GM21619 (cell line): ENCODE measurements around the gene FGF13.

Source experiments
- ATAC-seq: cut with Tn5 transposase; IDR thresholded peaks from one replicate; pipeline ENCODE4 v1.9.1; 2021; ENCODE audit not compliant: unreplicated experiment

FGF13 gene

GRCh38 chrX:138664466-138664865 lies 47.1 kb downstream of the FGF13 start:
- no peak for ATAC-seq

DNA sequence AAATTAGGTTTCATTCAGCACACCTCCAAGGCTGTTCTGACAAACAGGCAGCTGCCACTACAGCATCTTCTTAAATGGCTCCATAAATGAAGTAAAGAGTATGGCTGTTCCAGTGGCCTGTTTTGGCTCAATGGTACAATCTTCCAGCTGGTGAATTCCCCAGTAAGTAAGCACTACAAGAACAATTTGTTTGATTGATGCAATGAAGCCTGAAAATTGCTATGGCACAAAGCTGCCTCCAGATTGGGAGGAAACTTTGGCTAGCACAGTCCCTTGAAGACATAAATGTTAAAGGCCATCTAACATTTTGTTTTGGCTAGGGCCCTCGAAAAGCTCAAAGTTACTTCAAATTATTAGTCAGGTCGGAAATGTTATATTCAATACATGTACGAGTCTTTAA lies 47.5 kb downstream of the FGF13 start:
- no peak for ATAC-seq

GRCh38 chrX:138651494-138651893 lies 60.0 kb downstream of the FGF13 start:
- ATAC-seq = no peak

- no peak for ATAC-seq
Observed at GRCh38 chrX:138648568-138648967, 62.9 kb downstream of the FGF13 start.

DNA sequence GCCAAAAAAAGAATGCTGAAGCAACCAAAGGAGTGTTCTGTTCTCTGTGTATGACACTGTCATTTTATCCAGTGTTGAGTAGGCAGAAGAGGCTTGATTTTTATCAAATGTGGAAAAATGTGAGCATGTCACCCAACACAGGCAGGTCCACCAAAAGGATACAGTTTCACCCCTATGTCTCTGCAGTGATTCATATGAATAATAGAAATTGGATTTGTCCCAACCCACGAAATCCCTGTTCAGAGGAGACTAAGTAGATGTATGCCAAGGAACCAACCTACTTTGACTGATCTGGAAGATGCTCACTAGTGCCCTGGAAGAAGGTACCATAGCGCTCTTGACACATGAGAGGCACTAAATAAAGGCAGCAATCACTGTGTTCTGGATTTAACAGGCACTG lies 72.5 kb downstream of the FGF13 start:
- ATAC-seq = no peak
